Endothelial cell of umbilical vein (primary cell): Measurements from ENCODE around the gene RPS6KB1.

Experiments used
- MYC ChIP-seq: IDR thresholded peaks from one replicate; pipeline ENCODE4 v1.6.1; 2011; ENCODE audit warnings: mild to moderate bottlenecking, low read depth, low read length
- POLR2A ChIP-seq: IDR thresholded peaks from 2 replicates; pipeline ENCODE4 v1.6.1; 2012; ENCODE audit warnings: low read depth, mild to moderate bottlenecking, control low read depth, low read length
- TF ChIP-seq, protein P1 (sequence below), 2 donors: IDR thresholded peaks; 1 replicate in 1 of 2; 2 replicates in 1 of 2; pipeline ENCODE4 v1.5.1; 2011; ENCODE audit warnings: low read length in 2 of 2, mild to moderate bottlenecking in 2 of 2, moderate library complexity in 2 of 2, control low read depth in 1 of 2, inconsistent platforms in 1 of 2, low read depth in 1 of 2; ENCODE audit not compliant: insufficient read depth in 1 of 2; ENCODE audit errors: extremely low read depth in 1 of 2

DNA sequence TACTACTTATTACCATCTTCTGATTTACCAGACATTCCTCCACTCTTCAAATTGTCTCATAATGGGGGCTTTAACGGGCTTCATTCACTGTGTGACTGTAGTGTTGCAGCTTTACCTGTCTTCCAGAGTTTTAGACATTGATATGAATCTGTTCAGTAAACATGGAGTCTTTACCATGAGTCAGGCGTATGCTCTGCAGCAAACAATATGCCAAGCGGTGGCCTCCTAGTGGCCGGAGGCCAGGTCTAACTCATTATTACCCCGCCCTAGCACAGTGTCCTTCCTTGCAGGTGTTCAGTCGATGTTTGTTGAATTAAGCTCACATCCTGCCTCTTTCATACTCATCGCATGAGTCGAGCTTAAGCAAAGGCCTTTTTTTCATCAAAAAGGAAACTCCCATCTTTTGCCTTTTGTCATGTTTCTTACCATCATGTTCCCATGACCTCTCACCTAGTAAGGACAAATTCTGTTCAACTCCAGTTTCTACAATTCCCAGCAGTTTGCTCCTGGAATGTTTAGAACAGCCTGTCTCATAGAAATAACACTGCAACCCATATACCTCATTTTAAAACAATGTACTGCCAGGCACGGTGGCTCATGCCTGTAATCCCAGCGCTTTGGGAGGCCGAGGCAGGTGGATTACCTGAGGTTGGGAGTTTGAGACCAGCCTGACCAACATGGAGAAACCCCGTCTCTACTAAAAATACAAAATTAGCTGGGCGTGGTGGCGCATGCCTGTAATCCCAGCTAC lies 39.6 kb upstream of the RPS6KB1 start:
- TF ChIP-seq MYC: no peak
- TF ChIP-seq POLR2A: no peak
- TF ChIP-seq, protein P1, sequence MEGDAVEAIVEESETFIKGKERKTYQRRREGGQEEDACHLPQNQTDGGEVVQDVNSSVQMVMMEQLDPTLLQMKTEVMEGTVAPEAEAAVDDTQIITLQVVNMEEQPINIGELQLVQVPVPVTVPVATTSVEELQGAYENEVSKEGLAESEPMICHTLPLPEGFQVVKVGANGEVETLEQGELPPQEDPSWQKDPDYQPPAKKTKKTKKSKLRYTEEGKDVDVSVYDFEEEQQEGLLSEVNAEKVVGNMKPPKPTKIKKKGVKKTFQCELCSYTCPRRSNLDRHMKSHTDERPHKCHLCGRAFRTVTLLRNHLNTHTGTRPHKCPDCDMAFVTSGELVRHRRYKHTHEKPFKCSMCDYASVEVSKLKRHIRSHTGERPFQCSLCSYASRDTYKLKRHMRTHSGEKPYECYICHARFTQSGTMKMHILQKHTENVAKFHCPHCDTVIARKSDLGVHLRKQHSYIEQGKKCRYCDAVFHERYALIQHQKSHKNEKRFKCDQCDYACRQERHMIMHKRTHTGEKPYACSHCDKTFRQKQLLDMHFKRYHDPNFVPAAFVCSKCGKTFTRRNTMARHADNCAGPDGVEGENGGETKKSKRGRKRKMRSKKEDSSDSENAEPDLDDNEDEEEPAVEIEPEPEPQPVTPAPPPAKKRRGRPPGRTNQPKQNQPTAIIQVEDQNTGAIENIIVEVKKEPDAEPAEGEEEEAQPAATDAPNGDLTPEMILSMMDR (IDR thresholded peaks at IDR 0.05; ENCODE audit: extremely low read depth in 1 of 2, insufficient read depth in 1 of 2, low read depth in 1 of 2, low read length in 2 of 2): peak; percentile 45 to 60
